ENCODE results near the gene CREB3L1. TPM values are rescaled to one million over a fixed set of nuclear protein-coding genes. Genes with fewer than 3 reads are reported as not detected.
A peak's percentile ranks its signal among the peaks of the same experiment; 100 is the strongest.

The CREB3L1 gene
- total and polyA plus RNA-seq, 2 donors (not counting 3 experiments of a cell fraction or from before 2014, with no cell fraction given) = 0.23 to 0.84 TPM

DNA sequence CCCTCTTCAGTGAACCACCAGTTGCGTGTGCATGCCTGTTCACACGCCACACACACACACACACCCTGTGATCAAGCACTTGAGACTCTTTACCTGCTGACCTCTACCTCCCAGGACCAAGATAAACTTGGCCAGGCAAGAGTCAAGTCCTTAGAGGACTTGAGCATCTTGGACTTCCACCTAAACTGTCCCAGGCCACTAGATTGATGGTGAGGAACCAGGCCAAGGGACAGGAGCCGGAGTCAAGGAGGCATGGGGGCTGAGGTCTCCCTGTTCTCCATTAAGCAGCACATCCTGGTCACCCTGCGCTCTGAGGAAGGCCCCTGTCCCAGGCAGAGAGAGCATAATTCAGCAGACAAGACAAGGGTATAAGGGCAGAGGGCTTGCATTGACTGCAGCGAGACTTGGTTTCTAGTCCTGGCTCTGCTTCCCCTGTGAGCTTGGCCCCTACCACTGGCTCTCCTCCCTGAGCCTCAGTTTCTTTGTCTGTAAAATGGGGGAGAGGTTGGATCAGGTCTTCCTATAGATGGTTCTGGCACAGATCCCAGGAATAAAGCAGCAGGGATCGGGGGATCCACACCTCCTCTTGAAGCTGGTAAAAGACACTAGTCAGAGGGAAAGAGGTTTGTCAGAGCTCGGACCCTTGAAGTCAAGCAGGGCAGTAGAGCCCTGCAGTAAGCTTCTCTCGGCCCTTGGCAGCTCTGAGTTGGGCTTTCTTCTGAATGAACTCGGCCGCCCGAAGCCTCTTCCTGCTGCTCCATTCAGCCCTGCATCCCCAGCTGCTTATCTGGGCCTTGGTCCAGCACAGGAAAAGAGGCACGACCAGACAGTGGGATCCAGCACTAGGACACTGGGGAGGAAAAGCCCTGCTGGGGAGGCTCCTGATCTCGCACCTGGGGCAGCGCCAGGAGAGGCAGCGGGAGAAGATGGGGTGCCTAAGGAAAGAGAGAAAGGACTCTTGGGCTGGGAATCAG, 2.0 kb downstream of the CREB3L1 start:
- FAIRE-seq = peak; percentile 93
- dilution Hi-C loops (cut with MboI; ENCODE audit: extremely low pct_ligation_motif_present, low sequenced_read_pairs) = no loop called here

More for the DNA sequence above, 2.0 kb downstream of the CREB3L1 start:
- peak; percentile 40 for TF ChIP-seq POLR2AphosphoS5 (IDR thresholded peaks at IDR 0.05; ENCODE audit: insufficient read depth, low read depth, low read length)
- TF ChIP-seq, protein P1, sequence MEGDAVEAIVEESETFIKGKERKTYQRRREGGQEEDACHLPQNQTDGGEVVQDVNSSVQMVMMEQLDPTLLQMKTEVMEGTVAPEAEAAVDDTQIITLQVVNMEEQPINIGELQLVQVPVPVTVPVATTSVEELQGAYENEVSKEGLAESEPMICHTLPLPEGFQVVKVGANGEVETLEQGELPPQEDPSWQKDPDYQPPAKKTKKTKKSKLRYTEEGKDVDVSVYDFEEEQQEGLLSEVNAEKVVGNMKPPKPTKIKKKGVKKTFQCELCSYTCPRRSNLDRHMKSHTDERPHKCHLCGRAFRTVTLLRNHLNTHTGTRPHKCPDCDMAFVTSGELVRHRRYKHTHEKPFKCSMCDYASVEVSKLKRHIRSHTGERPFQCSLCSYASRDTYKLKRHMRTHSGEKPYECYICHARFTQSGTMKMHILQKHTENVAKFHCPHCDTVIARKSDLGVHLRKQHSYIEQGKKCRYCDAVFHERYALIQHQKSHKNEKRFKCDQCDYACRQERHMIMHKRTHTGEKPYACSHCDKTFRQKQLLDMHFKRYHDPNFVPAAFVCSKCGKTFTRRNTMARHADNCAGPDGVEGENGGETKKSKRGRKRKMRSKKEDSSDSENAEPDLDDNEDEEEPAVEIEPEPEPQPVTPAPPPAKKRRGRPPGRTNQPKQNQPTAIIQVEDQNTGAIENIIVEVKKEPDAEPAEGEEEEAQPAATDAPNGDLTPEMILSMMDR (IDR thresholded peaks at IDR 0.05; ENCODE audit: extremely low read depth in 1 of 2, insufficient read depth in 1 of 2, low read depth in 1 of 2, low read length in 2 of 2) = no peak
- Histone ChIP-seq H3K27ac (ENCODE audit: insufficient read depth, low read depth, low read length) (no peak overlapping the region), H3K4me3 (replicated peaks in 1 of 3; ENCODE audit: insufficient read depth in 1 of 3, low read depth in 1 of 3, low read length in 3 of 3) (no peak overlapping the region), H3K9ac (replicated peaks; ENCODE audit: extremely low read depth, insufficient read depth, low read length) (no peak overlapping the region), H3K36me3 (ENCODE audit: control insufficient read depth in 2 of 2, extremely low read depth in 1 of 2, insufficient read depth in 2 of 2, low read length in 2 of 2) (no peaks in the 10 kb centered on the region), H3K79me2 (ENCODE audit: control insufficient read depth, insufficient read depth, low read length) (no peaks in the 10 kb centered on the region), H2AFZ (ENCODE audit: low read depth, low read length) (no peak overlapping the region), H4K20me1 (replicated peaks; ENCODE audit: control insufficient read depth, extremely low read depth, insufficient read depth, low read length) (no peaks in the 10 kb centered on the region), H3K4me1 (ENCODE audit: control insufficient read depth, extremely low read depth, insufficient read depth, low read length) (peaks cover 6% of the 10 kb centered on the region), H3K9me3 (replicated peaks; ENCODE audit: control insufficient read depth, insufficient read depth, low read length) (no peaks in the 10 kb centered on the region), H3K27me3 (ENCODE audit: control insufficient read depth in 2 of 2, insufficient read depth in 2 of 2, low read length in 2 of 2) (peaks cover 39 to 44% of the 10 kb centered on the region in 2 experiments), H3K4me2 (ENCODE audit: insufficient read depth, low read length) (no peak overlapping the region), H3K9me1 (replicated peaks; ENCODE audit: control insufficient read depth, extremely low read depth, insufficient read depth, low read length) (no peaks in the 10 kb centered on the region)
- ChIA-PET CTCF (interaction anchor here (0.7 to 5.1 kb wide), 9 partner anchors 10 to 53 kb away, joined by 3 to 37 read pairs (median 4); no protein-coding TSS in a partner anchor), POLR2A (interaction anchor here (0.9 kb wide), 1 partner anchor 41 kb away, joined by 3 read pairs; no protein-coding TSS in a partner anchor)
- intact Hi-C loops (cut with micrococcal nuclease) = no loop called here
- peak; percentile 74 for DNase-seq (ENCODE audit: low read depth, low spot score)
- no TSS peak for BruUV-seq (replicated peaks)

Measured in endothelial cell of umbilical vein (primary cell).